ENCODE measurements around the gene PRPS1L1. TPM values are rescaled to one million over a fixed set of nuclear protein-coding genes. Genes with fewer than 3 reads are reported as not detected.

Gene PRPS1L1
- total and polyA plus RNA-seq, 10 of the 15 experiments (the other 5 are each of a cell fraction or from before 2014, with no cell fraction given): not detected

- WGBS (ENCODE audit: insufficient coverage, insufficient replicate concordance, low lambda C conversion rate, missing lambda C conversion rate): 5% methylated on average over 1 of the region's 1 CpG
- Histone ChIP-seq H3K36me3 (ENCODE audit: control insufficient read depth in 2 of 2, insufficient read depth in 2 of 2, low read length in 1 of 2) (no peaks in the 10 kb centered on the region), H3K79me2 (ENCODE audit: control insufficient read depth, insufficient read depth, low read length) (no peaks in the 10 kb centered on the region), H3K27ac (ENCODE audit: control insufficient read depth, insufficient read depth) (no peak overlapping the region), H3K4me1 (ENCODE audit: control insufficient read depth, insufficient read depth, low read length) (no peaks in the 10 kb centered on the region), H2AFZ (ENCODE audit: control insufficient read depth, low read depth, low read length) (no peak overlapping the region), H3K9me3 (replicated peaks; ENCODE audit: control insufficient read depth, insufficient read depth, low read length) (no peaks in the 10 kb centered on the region), H3K4me2 (ENCODE audit: control insufficient read depth, insufficient read depth) (no peak overlapping the region), H4K20me1 (ENCODE audit: control insufficient read depth, insufficient read depth) (no peaks in the 10 kb centered on the region), H3K4me3 (no peak overlapping the region), H3K9ac (ENCODE audit: control insufficient read depth, insufficient read depth, low read length) (no peak overlapping the region), H3K27me3 (replicated peaks in 1 of 2; ENCODE audit: control insufficient read depth in 2 of 2, insufficient read depth in 2 of 2, low read length in 1 of 2) (no peaks in the 10 kb centered on the region)
- ChIA-PET CTCF (interaction anchor here (0.8 to 1.1 kb wide), 2 partner anchors 12 to 261 kb away, joined by 3 read pairs; no protein-coding TSS in a partner anchor), RAD21 (ENCODE audit: unreplicated experiment) (no interaction called here), SMC1A (ENCODE audit: uncharacterized antibody, unreplicated experiment) (interaction anchor here (1.0 kb wide), 1 partner anchor 20 kb away, joined by 3 read pairs; no protein-coding TSS in a partner anchor), POLR2A (no interaction called here)
- intact Hi-C loops (cut with micrococcal nuclease; ENCODE audit: unreplicated experiment): no loop called here
- no peak for FAIRE-seq
- no peak for ATAC-seq
- in situ Hi-C loops (cut with MboI): no loop called here
- no TSS peak for BruUV-seq (replicated peaks)
- no peak for DNase-seq (ENCODE audit: low read depth, low spot score)
- no peak for TF ChIP-seq ZBED1 (IDR thresholded peaks at IDR 0.05; ENCODE audit: borderline replicate concordance)
- no peak for TF ChIP-seq POLR2AphosphoS5 (IDR thresholded peaks at IDR 0.05; ENCODE audit: low read length)
- no peak for TF ChIP-seq JUNB (IDR thresholded peaks at IDR 0.05)
- no peak for TF ChIP-seq REST (IDR thresholded peaks at IDR 0.05; ENCODE audit: low read depth, low read length)
- no peak for TF ChIP-seq GABPA (IDR thresholded peaks at IDR 0.05; ENCODE audit: low read depth)
- TF ChIP-seq ZBTB11 (CRISPR knock-in tag; IDR thresholded peaks at IDR 0.05): no peak
- no peak for TF ChIP-seq POU2F2 (IDR thresholded peaks at IDR 0.05; ENCODE audit: borderline replicate concordance, low read depth, low read length)
- TF ChIP-seq RAD21 (IDR thresholded peaks at IDR 0.05; ENCODE audit: insufficient read depth, low read depth, low read length): no peak
- no peak for TF ChIP-seq RBBP5 (conservative IDR thresholded peaks at IDR 0.05)
- no peak for TF ChIP-seq SMAD5 (IDR thresholded peaks at IDR 0.05; ENCODE audit: low read depth)
- TF ChIP-seq ZBTB33 (IDR thresholded peaks at IDR 0.05): no peak
- TF ChIP-seq SREBF2 (IDR thresholded peaks at IDR 0.05; ENCODE audit: low read length): no peak
- TF ChIP-seq RAD51 (IDR thresholded peaks at IDR 0.05): no peak
Measured at GRCh38 chr7:18030758-18031157, 3.1 kb upstream of the PRPS1L1 start.
